GM21619 (cell line): ENCODE data around the gene GAPDHS.

ENCODE experiments used
- ATAC-seq: cut with Tn5 transposase; IDR thresholded peaks from one replicate; pipeline ENCODE4 v1.9.1; 2021; ENCODE audit not compliant: unreplicated experiment

The GAPDHS gene

DNA sequence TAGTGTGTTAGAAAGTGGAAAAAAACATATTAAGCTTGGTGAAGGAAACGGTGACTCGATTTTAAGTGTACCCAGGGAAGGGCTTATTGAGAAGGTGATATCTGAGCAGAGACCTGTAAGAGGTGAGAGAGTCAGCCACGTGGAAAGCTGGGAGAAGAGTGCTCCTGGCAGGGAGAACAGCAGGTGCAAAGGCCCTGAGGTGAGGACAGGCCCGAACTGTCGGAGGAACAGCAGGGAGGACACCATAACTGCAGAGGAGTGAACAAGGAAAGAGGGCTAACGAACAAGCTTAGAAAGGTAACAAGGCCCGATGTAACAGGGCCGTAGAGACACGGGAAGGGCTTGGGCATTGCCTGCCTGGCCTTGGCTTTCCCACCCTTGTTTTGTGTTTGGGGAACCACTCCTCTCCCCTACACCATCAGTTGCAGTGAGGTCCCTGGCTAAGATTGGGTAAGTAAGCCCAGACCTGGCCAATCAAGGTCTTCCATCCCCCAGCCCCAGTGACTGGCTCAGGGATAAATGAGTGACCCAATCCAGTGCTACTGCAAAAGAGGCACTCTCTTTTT lies 22.9 kb downstream of the GAPDHS start:
- no peak for ATAC-seq

DNA sequence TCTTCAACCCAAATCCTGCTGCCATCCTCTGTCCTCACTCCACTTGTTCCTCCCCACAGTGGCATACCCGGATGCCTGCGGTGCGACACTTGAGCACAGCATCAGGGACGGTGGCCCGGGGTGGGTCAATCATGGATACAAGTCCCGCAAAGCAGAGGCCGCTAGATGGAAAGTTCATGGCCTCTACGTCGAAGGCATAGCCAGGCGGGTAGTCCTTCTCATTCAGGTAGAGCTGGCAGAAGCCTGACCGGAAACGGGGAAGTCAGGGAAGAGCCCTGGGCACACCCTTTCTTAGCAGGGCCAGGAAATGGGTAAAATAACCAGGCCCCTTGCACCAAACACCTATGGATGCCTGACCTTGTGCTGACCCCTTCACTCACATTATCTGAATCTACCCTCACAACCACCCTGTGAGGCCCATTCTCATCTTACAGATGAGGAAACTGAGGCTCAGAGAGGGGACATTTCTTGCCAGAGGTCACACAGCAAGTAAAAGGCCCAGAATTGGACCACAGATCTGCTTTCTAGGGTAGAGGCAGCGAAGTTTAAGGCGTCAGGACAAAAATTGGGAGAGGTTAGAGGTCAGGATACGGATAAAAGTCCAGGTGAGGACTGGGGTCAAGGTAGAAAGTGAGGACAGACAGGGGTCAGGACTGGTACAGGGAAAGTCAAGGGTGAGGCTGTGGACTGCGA lies 23.7 kb downstream of the GAPDHS start:
- no peak for ATAC-seq

DNA sequence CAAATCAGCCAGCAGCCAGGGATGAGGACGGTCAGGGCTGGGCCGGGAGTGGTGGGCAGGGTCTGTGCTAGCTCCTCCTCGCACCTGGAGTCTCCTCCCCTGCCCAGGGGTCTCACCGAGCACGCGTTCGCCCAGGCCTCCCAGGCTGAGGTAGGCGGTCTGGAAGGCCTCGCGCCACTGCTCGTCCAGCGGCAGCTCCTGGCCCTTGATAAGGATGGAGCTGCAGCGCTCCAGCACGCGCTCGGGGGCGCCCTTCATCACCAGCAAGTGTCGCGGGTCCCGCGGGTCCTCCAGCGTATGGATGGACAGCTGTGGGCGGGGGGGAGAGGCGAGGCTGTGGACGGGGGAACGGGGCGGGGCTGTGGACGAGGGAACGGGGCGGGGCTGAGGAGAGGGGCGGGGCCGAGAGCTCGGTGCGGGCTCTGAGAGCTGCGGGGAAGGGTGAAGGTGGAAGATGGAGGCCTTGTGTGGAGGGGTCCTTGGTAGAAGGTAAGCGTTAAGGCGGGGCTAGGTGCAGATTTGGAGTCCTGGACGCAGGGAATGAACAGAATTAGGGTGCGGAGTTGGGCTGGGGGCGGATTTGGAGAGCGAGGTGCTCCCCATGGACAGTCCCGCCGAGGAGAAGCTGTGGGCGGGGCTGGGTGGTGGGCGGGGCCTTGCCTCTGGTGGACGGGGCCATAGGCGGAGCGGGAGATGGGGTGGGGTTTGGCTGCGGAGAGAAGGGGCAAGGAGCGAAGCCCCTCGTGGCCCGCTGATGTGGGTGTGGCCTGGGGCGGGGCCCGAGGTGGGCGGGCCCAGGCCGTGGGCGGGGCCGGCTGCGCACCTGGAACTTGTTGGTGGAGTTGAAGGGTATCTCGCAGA lies 24.5 kb downstream of the GAPDHS start:
- ATAC-seq: no peak

DNA sequence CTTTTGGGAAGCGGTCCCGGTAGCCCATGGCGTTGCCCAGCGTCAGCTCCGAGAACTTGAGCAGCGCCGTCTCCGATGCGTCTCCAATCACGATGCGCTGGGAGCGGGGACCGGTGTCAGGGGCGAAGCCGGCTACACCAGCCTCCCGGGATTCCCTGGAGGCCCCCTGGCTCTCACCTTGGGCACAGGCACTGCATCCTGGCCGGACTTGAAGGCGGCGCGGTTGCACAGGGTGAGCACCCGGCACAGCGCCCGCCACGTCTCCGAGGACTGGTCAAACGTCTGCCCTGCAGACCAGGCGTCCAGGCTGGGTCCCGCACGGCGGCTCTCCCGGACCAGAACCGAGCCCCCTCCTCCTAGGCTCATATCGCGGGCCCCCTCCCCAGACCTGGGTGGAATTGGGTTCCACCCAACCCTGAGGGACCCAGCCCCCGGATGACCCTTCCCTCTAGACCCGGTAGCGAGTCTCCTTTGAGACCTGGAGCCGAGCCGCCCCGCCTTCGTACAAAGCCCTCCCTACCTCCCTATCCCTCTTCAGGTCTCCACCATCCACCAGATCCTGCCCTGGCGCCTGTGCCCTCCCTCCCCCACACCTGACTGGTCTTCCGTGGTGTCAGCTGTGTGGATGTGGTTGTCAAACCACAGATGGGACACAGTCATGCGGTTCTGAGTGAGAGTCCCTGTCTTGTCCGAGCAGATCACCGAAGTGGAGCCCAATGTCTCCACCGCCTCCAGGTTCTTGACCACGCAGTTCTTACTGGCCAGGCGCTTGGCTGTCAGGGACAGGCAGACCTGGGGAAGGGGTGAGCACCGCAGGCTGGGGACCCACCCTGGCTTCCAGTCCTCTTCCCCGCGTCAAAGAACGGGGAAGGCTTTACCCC lies 25.4 kb downstream of the GAPDHS start:
- ATAC-seq: no peak

DNA sequence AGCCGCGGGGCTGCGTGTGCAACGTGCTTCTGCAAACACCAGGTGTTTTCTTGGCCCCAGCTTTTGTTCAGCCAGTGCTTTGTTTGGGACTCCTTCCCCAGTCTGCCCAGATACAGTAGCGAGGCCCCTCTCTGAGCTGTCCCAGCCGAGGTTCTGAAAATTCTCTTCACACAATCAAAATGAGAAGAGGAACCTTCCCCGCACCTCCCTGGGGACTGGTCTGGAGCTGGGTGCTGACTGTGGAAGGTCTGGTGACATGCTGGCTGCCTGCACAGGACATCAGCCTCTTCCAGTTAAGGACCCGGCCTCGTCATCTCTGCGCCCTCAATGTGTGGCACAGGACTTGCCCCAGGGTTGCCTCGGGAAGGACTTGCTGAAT lies 26.0 kb downstream of the GAPDHS start:
- ATAC-seq: peak; percentile 70

DNA sequence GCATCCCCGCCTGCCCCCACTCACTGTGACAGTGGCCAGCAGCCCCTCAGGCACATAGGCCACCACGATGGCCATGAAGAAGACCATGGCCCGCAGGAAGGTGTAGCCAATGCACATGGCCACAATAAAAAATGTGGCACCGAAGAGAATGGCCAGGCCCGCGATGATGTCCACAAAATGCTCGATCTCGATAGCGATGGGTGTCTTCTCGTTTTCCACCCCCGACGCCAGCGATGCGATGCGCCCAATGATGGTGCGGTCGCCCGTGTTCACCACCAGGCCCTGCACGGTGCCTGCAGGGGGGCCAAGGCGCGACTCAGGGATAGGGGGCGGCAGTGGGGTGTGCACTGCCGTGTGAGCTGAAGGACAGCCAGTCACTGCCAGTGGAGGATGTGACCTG lies 26.5 kb downstream of the GAPDHS start:
- no peak for ATAC-seq

DNA sequence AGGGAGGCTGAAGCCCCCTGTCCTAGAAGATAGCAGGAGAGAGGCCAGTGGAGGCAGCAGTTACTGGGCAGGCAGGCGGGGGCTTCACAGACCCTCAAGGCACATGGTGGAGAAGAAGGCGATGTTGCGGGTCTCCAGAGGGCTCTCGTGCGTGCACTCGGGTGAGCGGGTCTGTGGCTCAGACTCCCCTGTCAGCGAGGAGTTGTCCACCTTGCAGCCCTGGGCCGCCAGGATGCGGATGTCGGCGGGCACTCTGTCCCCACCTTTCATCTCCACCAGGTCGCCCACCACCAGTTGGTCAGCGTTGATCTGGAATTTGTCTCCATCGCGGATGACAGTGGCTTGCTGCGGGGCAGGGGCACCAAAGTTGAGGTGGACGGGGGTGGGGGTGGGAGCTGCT lies 27.0 kb downstream of the GAPDHS start:
- ATAC-seq: no peak

DNA sequence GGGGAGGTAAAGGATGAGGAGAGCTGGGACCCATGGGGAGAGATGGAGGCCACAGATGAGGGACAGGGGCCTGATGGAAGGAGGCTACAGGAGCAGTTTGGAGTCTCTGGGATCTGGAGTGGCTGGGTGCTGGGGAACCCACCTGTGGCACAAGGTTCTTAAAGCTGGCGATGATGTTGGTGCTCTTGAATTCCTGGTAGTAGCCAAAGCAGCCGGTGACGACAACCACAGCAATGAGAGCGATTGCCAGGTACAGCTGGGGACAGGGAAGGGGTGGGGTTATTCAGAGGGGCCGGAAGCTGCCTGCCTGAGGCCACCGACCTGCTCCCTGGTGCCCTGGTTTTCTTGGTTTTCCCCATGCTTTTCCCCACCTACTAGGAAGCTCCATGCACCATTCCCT lies 27.4 kb downstream of the GAPDHS start:
- no peak for ATAC-seq

DNA sequence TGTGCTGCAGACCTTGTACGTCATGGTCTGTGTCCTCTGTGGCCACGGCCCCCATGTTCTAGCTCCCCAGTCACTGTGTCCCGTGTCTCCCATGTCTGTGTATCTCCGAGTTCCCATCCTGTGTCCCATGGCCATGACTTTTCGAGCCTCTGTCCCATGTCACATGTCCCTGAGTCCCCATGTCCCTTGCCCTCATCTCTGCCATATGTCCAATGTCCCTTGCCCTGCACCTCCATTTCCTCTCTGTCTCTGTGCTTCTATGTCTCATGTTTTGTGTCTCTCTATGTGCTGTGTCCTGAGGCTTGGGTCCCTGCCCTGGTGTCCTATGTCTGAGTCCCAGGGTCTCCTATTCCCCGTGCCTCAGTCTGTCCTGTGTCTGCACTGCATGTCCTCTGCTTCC lies 28.2 kb downstream of the GAPDHS start:
- ATAC-seq: no peak

DNA sequence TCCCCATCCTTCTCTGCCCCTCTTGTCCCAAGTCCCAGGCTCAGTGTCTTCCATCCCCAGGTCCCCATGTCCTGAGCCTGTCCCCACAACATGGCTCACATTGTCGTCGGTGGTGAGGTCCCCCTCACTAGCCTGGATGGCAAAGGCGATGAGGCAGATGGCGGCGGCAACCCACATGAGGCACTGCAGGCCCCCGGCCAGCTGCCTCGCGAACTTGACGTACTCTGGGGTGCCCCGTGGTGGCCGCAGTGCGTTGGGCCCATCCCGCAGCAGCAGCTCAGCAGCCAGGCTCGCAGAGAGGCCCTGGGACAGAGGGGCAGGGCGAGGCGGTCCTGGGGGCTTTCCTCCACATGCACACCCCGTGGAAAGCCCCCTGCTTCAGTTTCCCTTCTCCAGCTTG lies 29.1 kb downstream of the GAPDHS start:
- ATAC-seq: no peak

DNA sequence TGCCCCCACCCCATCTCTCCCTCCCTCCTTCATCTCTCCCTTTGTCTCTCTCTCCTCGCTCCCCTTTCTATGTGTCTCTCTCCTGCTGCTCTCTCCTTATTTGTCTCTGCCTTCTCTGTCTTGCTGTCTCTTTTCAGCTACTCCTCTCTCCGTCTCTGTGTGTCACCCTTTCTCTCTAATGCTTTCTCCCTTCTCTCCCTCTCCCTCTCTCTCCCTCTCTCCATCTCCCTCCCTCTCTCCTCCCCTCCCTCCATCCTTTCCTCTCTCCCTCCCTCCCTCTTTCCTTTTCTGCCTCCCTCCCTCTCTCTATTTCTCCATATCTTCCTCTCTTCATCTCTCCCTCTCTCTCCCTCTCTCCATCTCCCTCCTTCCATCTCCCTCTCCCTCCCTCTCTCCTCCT lies 29.5 kb downstream of the GAPDHS start:
- no peak for ATAC-seq

DNA sequence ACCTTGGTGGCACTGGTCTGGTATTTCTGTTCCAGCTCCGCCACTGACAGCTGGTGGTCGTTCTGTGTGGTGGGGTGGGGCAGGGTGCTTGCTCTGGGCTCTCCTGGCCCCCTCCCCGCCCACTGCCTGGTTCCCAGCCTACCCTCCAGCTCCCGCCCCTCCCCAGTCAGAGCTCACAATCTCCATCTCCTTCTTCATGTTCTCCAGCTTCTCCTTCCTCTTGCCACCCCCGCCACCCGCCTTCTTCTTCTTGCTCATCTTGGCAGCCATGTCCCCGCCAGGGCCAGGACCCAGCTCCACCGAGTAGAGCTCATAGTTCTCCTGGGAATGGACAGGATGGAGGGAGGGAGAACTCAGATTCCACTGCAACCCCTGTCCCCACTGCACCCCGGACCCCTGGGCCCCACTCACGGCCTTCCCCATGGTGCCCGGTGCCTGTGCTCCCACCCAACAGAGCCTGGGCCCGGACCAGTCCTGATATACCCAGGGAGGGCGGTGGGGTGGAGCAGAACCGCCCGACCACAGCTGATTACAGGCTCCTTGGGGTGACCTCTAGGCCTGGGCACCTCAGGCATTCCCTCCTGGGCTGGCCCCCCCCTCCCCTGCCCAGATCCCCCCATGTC lies 30.1 kb downstream of the GAPDHS start, which contains the start of gene ATP4A:
TSS of gene ATP4A (minus strand) at position 452 of the 623 bp plus-strand sequence. CDS start at position 423, 29 bp downstream.
- no peak for ATAC-seq

DNA sequence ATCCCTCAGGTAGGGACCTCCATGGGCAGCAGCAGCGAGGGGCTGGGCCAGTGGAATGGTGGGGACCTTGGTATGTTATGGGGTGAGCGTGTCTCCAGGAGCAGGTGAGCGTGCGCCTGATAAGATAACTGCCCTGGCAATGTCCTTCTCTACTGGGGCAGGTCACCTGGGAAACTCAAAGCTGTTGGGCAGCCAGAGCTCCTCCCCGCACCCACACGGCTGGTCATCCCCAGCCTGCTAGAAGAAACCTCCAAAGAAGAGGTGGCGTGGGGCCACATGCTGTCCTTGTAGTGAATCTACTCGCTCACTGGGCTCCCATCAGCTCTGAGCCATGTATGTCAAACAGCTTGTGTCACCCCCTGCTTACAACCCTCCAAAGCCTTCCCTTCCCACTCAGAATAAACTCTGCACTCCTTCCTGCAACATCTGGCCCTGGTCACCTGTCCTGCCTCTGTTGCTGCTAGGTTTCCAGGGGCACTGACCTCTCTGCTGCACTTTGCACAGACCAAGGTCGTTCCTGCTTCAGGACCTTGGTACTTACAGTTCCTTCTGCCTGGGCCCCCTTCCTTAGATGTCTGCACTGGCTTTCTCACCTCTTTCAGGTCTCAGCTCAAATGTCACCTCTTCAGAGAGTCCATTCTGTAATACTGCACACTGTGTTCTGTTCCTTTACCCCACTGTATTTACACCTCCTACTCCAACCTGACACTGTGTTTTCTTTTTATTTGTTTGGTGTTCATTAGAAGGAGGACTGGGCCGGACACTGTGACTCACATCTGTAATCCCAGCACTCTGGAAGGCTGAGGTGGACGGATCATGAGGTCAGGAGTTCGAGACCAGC lies 32.0 kb downstream of the GAPDHS start:
- ATAC-seq: no peak

DNA sequence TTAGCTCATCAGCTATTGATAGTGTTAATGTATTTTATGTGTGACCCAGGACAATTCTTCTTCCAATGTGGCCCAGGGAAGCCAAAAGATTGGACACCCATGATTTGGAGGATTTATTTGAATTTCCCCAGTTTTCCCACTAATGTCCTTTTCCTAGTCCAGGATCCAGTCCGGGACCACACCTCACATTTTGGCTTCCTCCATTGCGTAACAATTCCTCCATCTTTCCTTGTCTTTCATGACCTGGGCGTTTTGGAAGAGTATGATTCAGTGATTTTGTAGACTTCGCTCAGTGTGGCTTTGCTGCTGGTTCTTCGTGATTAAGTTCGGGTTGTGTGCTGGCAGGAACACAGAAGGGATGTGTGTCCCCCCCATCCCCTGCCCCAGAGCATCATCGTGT lies 33.5 kb downstream of the GAPDHS start:
- no peak for ATAC-seq

DNA sequence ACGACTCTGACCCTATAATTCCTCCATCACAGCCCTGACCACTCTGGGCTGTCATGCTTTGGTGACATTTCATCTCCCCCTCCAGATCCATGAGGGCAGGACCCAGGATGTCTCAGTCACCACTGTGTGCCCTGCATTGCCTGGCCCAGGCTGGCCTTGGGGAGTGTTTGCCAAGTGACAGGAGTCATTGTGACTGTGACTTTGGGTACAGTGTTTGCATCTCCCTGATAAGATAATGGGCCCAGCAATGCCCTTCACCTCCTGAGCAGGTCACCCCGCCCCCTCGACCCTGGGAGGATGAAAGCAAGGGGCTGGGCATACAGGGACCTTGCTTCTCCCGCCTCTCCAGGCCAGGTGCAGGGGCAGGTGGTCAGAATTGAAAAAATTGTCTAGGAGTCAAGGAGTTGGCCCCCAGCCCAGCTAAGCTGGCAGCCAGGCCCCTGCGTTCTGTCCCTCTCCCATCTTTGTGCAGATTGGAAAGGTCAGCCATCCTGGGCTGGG lies 36.1 kb downstream of the GAPDHS start:
- ATAC-seq: no peak

DNA sequence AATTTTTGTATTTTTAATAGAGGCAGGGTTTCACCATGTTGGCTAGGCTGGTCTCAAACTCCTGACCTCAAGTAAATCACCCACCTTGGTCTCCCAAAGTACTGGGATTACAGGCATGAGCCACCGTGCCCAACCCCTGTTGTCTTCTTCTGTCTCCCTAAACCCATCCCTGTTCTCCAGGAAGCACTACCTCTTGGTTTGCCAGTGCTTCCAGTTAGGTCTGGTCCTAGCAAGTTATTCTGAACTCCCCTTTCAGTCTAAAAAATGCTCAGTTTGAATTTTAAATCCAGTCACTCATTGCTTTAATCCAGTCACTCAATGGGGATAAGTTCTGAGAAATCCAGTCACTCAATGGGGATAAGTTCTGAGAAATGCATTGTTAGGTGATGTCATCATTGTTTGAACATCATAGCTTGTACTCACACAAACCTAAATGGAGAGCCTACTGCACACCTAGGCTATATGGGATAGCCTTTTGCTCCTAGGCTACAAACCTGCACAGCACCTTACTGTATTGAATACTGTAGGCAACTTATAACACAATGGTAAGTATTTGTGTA lies 38.2 kb downstream of the GAPDHS start:
- ATAC-seq: no peak

DNA sequence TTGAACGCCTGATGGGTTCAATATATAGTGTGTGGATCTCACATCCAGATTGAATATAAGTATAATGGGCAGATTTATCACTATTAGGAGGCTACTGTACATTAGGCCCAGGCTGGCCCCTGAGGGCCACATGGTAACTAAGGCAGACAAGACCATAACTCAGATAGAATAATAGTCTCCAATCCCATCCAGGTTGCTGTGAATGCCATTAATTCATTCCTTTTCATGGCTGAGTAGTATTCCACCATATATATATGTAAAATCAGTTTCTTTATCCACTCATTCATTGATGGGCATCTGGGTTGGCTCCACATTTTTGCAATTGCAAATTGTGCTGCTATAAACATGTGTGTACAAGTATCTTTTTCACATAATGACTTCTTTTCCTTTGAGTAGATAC lies 44.7 kb downstream of the GAPDHS start:
- no peak for ATAC-seq

DNA sequence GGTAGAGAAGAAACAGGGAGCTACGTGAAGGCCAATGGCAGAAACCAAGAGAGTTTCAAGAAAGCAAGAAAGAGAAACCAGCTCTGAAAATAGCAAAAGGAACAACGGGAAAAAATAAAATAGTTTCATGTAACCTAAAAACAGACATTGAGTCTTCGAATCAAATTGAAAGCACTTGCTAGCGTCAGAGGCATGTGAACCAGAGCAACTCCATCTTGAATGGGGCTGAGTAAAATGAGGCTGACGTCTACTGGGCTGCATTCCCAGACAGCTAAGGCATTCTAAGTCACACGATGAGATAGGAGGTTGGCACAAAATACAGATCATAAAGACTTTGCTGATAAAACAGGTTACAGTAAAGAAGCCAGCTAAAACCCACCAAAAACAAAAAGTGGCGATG lies 45.5 kb downstream of the GAPDHS start:
- ATAC-seq: no peak

DNA sequence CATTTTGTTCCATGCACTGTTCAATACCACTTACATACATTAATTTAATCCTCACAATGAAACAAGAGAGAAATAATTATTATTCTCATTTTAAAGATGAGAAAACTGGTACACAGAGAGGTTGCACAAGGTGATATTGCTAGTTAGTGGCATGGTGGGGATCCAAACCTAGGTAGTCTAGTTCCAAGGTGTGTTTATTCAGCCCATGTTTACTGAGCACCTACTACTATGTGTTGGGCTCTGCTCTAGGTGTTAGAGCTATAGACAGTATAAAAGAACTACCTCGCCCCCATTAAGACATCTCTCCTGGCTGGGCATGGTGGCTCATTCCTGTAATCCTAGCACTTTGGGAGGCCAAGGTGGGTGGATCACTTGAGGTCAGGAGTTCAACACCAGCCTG lies 49.5 kb downstream of the GAPDHS start:
- ATAC-seq: no peak
